ENCODE results near the gene PLA2R1.

The PLA2R1 gene

DNA sequence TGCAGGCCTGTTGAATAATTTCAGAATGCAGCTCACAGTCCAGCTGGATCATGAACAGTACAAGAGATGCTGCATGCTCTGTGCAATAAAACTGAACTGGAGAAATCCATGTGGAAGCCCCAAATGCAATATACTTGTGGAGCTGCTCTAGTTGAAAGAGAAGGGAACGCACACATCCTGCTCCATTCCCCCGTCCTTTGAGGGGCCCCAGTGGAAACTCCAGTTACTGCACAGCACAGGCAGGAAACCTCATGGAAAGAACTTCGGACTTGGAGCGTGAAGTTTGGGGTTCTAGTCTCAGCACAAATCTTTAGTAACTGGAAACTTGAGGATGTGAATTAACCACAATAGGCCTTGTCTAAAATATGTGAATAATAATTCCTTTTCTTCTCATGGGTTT, 73.2 kb downstream of the PLA2R1 start:
- ATAC-seq (ENCODE audit: low read depth) (no peak), DNase-seq (ENCODE audit: low spot score) (no peak)
- Histone ChIP-seq H3K9me3 (ENCODE audit: severe bottlenecking) (no peaks in the 10 kb centered on the region), H3K27ac (ENCODE audit: poor library complexity, severe bottlenecking) (no peak overlapping the region), H3K36me3 (ENCODE audit: low read depth) (no peaks in the 10 kb centered on the region), H3K4me3 (ENCODE audit: severe bottlenecking) (no peak overlapping the region), H3K27me3 (ENCODE audit: insufficient read depth, poor library complexity, severe bottlenecking) (no peaks in the 10 kb centered on the region), H3K4me1 (ENCODE audit: insufficient read depth, poor library complexity, severe bottlenecking) (no peaks in the 10 kb centered on the region)
- TF ChIP-seq, protein P1, sequence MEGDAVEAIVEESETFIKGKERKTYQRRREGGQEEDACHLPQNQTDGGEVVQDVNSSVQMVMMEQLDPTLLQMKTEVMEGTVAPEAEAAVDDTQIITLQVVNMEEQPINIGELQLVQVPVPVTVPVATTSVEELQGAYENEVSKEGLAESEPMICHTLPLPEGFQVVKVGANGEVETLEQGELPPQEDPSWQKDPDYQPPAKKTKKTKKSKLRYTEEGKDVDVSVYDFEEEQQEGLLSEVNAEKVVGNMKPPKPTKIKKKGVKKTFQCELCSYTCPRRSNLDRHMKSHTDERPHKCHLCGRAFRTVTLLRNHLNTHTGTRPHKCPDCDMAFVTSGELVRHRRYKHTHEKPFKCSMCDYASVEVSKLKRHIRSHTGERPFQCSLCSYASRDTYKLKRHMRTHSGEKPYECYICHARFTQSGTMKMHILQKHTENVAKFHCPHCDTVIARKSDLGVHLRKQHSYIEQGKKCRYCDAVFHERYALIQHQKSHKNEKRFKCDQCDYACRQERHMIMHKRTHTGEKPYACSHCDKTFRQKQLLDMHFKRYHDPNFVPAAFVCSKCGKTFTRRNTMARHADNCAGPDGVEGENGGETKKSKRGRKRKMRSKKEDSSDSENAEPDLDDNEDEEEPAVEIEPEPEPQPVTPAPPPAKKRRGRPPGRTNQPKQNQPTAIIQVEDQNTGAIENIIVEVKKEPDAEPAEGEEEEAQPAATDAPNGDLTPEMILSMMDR (IDR thresholded peaks at IDR 0.05; ENCODE audit: poor library complexity, severe bottlenecking): no peak

DNA sequence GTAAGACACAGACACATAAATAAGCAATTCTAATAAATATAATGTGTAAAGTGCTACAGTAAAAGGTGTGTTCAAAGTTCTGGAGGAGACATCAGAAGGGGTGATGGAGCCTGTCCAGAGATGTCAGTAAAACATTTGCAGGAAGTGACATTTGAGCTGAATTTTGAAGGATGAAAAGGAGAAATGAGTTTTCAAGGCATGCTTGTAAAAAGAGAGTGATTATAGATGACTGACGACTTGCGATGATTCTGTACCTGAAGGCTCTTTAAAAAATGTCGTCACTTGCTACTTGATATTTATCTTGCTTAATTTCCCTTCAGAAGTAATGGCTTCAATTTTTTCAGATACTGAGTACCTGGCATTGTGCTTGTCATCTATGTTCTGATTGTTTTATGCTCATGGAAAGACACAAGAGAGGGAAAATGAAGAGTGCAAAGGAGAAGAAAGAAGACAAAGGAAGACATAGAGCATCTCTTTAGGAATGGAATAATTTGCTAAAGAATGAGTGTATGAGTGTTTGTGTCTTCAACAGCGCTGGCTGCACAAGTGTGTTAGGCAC, 73.9 kb downstream of the PLA2R1 start:
- no peak for ATAC-seq (ENCODE audit: low read depth)
- no peak for DNase-seq (ENCODE audit: low spot score)
- Histone ChIP-seq H3K27ac (ENCODE audit: poor library complexity, severe bottlenecking) (no peak overlapping the region), H3K36me3 (ENCODE audit: low read depth) (no peaks in the 10 kb centered on the region), H3K4me1 (ENCODE audit: insufficient read depth, poor library complexity, severe bottlenecking) (no peaks in the 10 kb centered on the region), H3K27me3 (ENCODE audit: insufficient read depth, poor library complexity, severe bottlenecking) (no peaks in the 10 kb centered on the region), H3K9me3 (ENCODE audit: severe bottlenecking) (no peaks in the 10 kb centered on the region), H3K4me3 (ENCODE audit: severe bottlenecking) (no peak overlapping the region)
- TF ChIP-seq, protein P1 (IDR thresholded peaks at IDR 0.05; ENCODE audit: poor library complexity, severe bottlenecking): no peak

DNA sequence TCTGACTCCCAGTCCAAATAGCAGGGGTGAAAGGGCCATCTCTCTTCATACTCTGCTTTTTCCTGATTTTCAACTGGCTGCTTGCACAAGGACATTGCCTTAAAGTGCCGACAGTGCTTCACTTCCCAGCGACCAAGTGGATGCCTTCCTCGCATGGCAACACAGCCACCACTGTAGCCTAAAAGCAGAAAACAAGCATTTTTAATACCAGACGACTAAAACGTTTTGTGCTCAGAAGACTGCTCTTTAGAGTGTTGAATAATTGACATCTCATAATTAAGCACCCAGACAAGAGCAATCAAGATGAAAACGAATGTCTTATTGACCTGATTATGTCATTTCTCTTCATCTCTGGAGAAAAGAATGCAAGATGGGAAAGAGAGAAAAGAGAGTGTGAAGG, 75.2 kb downstream of the PLA2R1 start:
- TF ChIP-seq, protein P1 (IDR thresholded peaks at IDR 0.05; ENCODE audit: poor library complexity, severe bottlenecking): no peak
- DNase-seq (ENCODE audit: low spot score) (no peak), ATAC-seq (ENCODE audit: low read depth) (no peak)
- Histone ChIP-seq H3K4me3 (ENCODE audit: severe bottlenecking) (no peak overlapping the region), H3K36me3 (ENCODE audit: low read depth) (no peaks in the 10 kb centered on the region), H3K9me3 (ENCODE audit: severe bottlenecking) (no peaks in the 10 kb centered on the region), H3K27me3 (ENCODE audit: insufficient read depth, poor library complexity, severe bottlenecking) (no peaks in the 10 kb centered on the region), H3K4me1 (ENCODE audit: insufficient read depth, poor library complexity, severe bottlenecking) (peaks cover 5% of the 10 kb centered on the region), H3K27ac (ENCODE audit: poor library complexity, severe bottlenecking) (no peak overlapping the region)

DNA sequence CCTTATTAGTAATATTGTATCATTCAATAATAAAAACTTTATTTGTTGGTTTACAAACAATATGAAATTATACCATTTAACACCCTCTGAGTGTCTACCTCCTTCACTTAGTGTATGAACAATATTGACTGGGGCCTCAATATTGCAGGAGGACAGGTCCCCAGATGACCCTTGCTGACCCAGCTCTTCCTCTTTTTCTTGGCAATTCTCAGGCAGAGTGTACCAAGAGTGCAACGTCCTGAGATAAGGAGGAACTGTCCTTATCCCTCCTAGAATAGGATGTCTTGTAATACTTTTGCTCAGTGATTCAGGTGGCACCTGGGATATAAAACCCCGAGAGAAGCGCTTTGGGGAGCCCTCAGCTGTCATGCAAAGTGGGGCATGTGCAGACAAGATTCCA, 76.8 kb downstream of the PLA2R1 start:
- ATAC-seq (ENCODE audit: low read depth) (no peak), DNase-seq (ENCODE audit: low spot score) (no peak)
- H3K9me3 ChIP-seq (ENCODE audit: severe bottlenecking): no peaks in the 10 kb centered on the region
- TF ChIP-seq, protein P1 (IDR thresholded peaks at IDR 0.05; ENCODE audit: poor library complexity, severe bottlenecking): no peak
- H3K4me3 ChIP-seq (ENCODE audit: severe bottlenecking): no peak overlapping the region
- H3K36me3 ChIP-seq (ENCODE audit: low read depth): no peaks in the 10 kb centered on the region
- no peak overlapping the region for H3K27ac ChIP-seq (ENCODE audit: poor library complexity, severe bottlenecking)
- H3K4me1 ChIP-seq (ENCODE audit: insufficient read depth, poor library complexity, severe bottlenecking): peaks cover 9% of the 10 kb centered on the region
- no peaks in the 10 kb centered on the region for H3K27me3 ChIP-seq (ENCODE audit: insufficient read depth, poor library complexity, severe bottlenecking)

DNA sequence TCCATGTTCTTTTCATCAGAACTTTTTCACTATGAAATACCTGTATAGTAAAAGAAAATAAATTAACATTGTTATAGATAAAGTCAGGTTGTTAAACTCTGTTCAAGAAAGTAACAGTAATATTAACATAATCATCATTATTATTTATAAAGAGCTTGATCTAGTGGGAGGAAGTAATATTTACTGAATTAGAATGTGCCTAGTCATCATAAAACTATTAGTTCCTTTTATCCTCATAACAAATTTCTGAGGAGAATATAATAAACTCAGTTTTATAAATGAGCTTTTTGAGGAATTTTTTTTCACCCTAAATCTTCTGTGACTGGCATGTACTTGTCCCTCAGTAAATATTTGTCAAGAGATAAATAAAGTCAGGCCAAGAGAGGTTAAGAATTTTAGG, 78.4 kb downstream of the PLA2R1 start:
- no peaks in the 10 kb centered on the region for H3K9me3 ChIP-seq (ENCODE audit: severe bottlenecking)
- ATAC-seq (ENCODE audit: low read depth) (no peak), DNase-seq (ENCODE audit: low spot score) (no peak)
- H3K4me1 ChIP-seq (ENCODE audit: insufficient read depth, poor library complexity, severe bottlenecking): peaks cover 9% of the 10 kb centered on the region
- H3K4me3 ChIP-seq (ENCODE audit: severe bottlenecking): no peak overlapping the region
- no peak overlapping the region for H3K27ac ChIP-seq (ENCODE audit: poor library complexity, severe bottlenecking)
- H3K27me3 ChIP-seq (ENCODE audit: insufficient read depth, poor library complexity, severe bottlenecking): no peaks in the 10 kb centered on the region
- TF ChIP-seq, protein P1 (IDR thresholded peaks at IDR 0.05; ENCODE audit: poor library complexity, severe bottlenecking): no peak
- H3K36me3 ChIP-seq (ENCODE audit: low read depth): no peaks in the 10 kb centered on the region
